H9 (cell line): ENCODE results near the gene PRKAG1. TPM values are rescaled to one million over a fixed set of nuclear protein-coding genes. Genes with fewer than 3 reads are reported as not detected.

Experiments used
- DNase-seq: peaks from one replicate; pipeline ENCODE4 v3.0.0-alpha.2; 2017
- H2AFZ ChIP-seq: one replicate; pipeline ENCODE4 v1.6.1; 2013; ENCODE audit warnings: mild to moderate bottlenecking, low read length, control low read depth, moderate library complexity
- H2AK5ac ChIP-seq: 2 replicates; pipeline ENCODE4 v1.6.1; 2013; ENCODE audit warnings: low read length, control low read depth, mixed read lengths; ENCODE audit not compliant: insufficient read length
- H2BK120ac ChIP-seq: one replicate; pipeline ENCODE4 v1.6.1; 2013; ENCODE audit warnings: low read depth, mild to moderate bottlenecking, low read length, control low read depth, inconsistent platforms; ENCODE audit not compliant: poor library complexity, severe bottlenecking
- H2BK12ac ChIP-seq: 2 replicates; pipeline ENCODE4 v1.6.1; 2013; ENCODE audit warnings: low read length, control low read depth, mixed read lengths, low read depth; ENCODE audit not compliant: insufficient read length
- H2BK15ac ChIP-seq: 2 replicates; pipeline ENCODE4 v1.6.1; 2013; ENCODE audit warnings: low read depth, low read length, control low read depth
- H2BK20ac ChIP-seq: one replicate; pipeline ENCODE4 v1.6.1; 2013; ENCODE audit warnings: low read depth, mild to moderate bottlenecking, low read length, control low read depth, inconsistent platforms; ENCODE audit not compliant: poor library complexity, severe bottlenecking
- H2BK5ac ChIP-seq: 2 replicates; pipeline ENCODE4 v1.6.1; 2013; ENCODE audit warnings: low read length, control low read depth, mixed read lengths; ENCODE audit not compliant: insufficient read length
- H3K14ac ChIP-seq: 2 replicates; pipeline ENCODE4 v1.6.1; 2013; ENCODE audit warnings: low read length, control low read depth; ENCODE audit not compliant: insufficient read depth
- H3K18ac ChIP-seq: 2 replicates; pipeline ENCODE4 v1.6.1; 2013; ENCODE audit warnings: low read depth, mild to moderate bottlenecking, mixed read lengths, low read length, control low read depth; ENCODE audit not compliant: insufficient read length
- H3K23ac ChIP-seq: 2 replicates; pipeline ENCODE4 v1.6.1; 2013; ENCODE audit warnings: low read length, control low read depth, mixed read lengths, low read depth; ENCODE audit not compliant: insufficient read length
- H3K23me2 ChIP-seq: 2 replicates; pipeline ENCODE4 v1.6.1; 2013; ENCODE audit warnings: low read depth, mild to moderate bottlenecking, mixed read lengths, low read length, control low read depth; ENCODE audit not compliant: insufficient read length, poor library complexity, severe bottlenecking
- H3K27ac ChIP-seq: 2 replicates; pipeline ENCODE4 v1.5.1; 2013; ENCODE audit warnings: low read length, control low read depth, mixed read lengths, low read depth; ENCODE audit not compliant: insufficient read length
- H3K27me3 ChIP-seq: 2 replicates; pipeline ENCODE4 v1.6.1; 2013; ENCODE audit warnings: low read length, control low read depth, inconsistent platforms; ENCODE audit not compliant: insufficient read depth
- H3K4ac ChIP-seq: 2 replicates; pipeline ENCODE4 v1.6.1; 2013; ENCODE audit warnings: low read depth, mild to moderate bottlenecking, control low read depth, inconsistent platforms, low read length, moderate library complexity
- H3K4me1 ChIP-seq: 2 replicates; pipeline ENCODE4 v1.6.1; 2013; ENCODE audit warnings: low read length, control low read depth, inconsistent platforms; ENCODE audit not compliant: insufficient read depth
- H3K4me2 ChIP-seq: 2 replicates; pipeline ENCODE4 v1.6.1; 2013; ENCODE audit warnings: low read length, control low read depth, mixed read lengths; ENCODE audit not compliant: insufficient read length, insufficient read depth
- H3K56ac ChIP-seq: 2 replicates; pipeline ENCODE4 v1.6.1; 2013; ENCODE audit warnings: low read depth, mild to moderate bottlenecking, mixed read lengths, low read length, control low read depth; ENCODE audit not compliant: insufficient read length
- H3K79me1 ChIP-seq: 2 replicates; pipeline ENCODE4 v1.6.1; 2013; ENCODE audit warnings: low read depth, mild to moderate bottlenecking, moderate library complexity, low read length, control low read depth, inconsistent platforms; ENCODE audit not compliant: insufficient read depth, poor library complexity, severe bottlenecking
- H3K79me2 ChIP-seq: 2 replicates; pipeline ENCODE4 v1.6.1; 2013; ENCODE audit warnings: low read length, control low read depth, inconsistent platforms; ENCODE audit not compliant: insufficient read depth
- H3K9ac ChIP-seq: 2 replicates; pipeline ENCODE4 v1.6.1; 2013; ENCODE audit warnings: low read length, control low read depth, mixed read lengths; ENCODE audit not compliant: insufficient read length; ENCODE audit errors: extremely low read depth
- H3K9me3 ChIP-seq: one replicate; pipeline ENCODE4 v1.6.1; 2013; ENCODE audit warnings: low read depth, low read length, inconsistent platforms; ENCODE audit not compliant: control insufficient read depth
- H3T11ph ChIP-seq: one replicate; pipeline ENCODE4 v1.6.1; 2013; ENCODE audit warnings: mild to moderate bottlenecking, low read length, control low read depth, inconsistent platforms
- H4K20me1 ChIP-seq: one replicate; pipeline ENCODE4 v1.6.1; 2013; ENCODE audit not compliant: control insufficient read depth, insufficient read length, insufficient read depth
- H4K5ac ChIP-seq: 2 replicates; pipeline ENCODE4 v1.6.1; 2013; ENCODE audit warnings: low read depth, mild to moderate bottlenecking, mixed read lengths, low read length, control low read depth; ENCODE audit not compliant: insufficient read length
- H4K8ac ChIP-seq: replicated peaks from 2 replicates; pipeline ENCODE4 v1.6.1; 2013; ENCODE audit warnings: low read length, control low read depth, mixed read lengths, low read depth; ENCODE audit not compliant: insufficient read length
- H4K91ac ChIP-seq: 2 replicates; pipeline ENCODE4 v1.6.1; 2013; ENCODE audit warnings: low read depth, mild to moderate bottlenecking, moderate library complexity, mixed read lengths, low read length, control low read depth; ENCODE audit not compliant: insufficient read length
- H3K27ac Mint-ChIP-seq, 3 experiments: 2 replicates in 2 of 3; 3 replicates in 1 of 3; pipeline ENCODE4 v1.8.0; 2020 to 2021; ENCODE audit warnings: mixed read lengths in 3 of 3, mild to moderate bottlenecking in 1 of 3, moderate library complexity in 1 of 3
- H3K27me3 Mint-ChIP-seq: 2 replicates; pipeline ENCODE4 v1.8.0; 2021; ENCODE audit warnings: low read depth, mild to moderate bottlenecking, moderate library complexity, mixed read lengths
- H3K36me3 Mint-ChIP-seq, 3 experiments: 2 replicates in 2 of 3; 3 replicates in 1 of 3; pipeline ENCODE4 v1.8.0; 2020 to 2021; ENCODE audit warnings: low read depth in 3 of 3, mixed read lengths in 3 of 3; ENCODE audit not compliant: insufficient read depth in 1 of 3
- H3K4me1 Mint-ChIP-seq, 2 experiments: 2 replicates each; pipeline ENCODE4 v1.8.0; 2020; ENCODE audit warnings: mixed read lengths in 2 of 2
- H3K4me3 Mint-ChIP-seq, 2 experiments: 2 replicates in 1 of 2; 3 replicates in 1 of 2; pipeline ENCODE4 v1.8.0; 2020 to 2021; ENCODE audit warnings: mild to moderate bottlenecking in 2 of 2, mixed read lengths in 2 of 2, moderate library complexity in 1 of 2
- H3K9me3 Mint-ChIP-seq, 2 experiments: 2 replicates in 1 of 2; 3 replicates in 1 of 2; pipeline ENCODE4 v1.8.0; 2020; ENCODE audit warnings: mild to moderate bottlenecking in 2 of 2, mixed read lengths in 2 of 2, moderate library complexity in 1 of 2
- WGBS: extraction: QIAGEN DNeasy Blood & Tissue Kit; methylation state at CpG from one replicate; pipeline ENCODE4 v1.1.7; 2013; ENCODE audit warnings: missing lambda C conversion rate, low lambda C conversion rate, mixed read lengths; ENCODE audit not compliant: insufficient read length; ENCODE audit errors: extremely low coverage; 5-methylcytosine and 5-hydroxymethylcytosine counted together
- total RNA-seq: library from RNA; stranded (reverse); gene quantifications from 2 replicates; pipeline ENCODE4 v1.2.1, GENCODE V29; 2021
- TF ChIP-seq, protein P1 (sequence below): fragments of 200-600 bp; sonication (generic); conservative IDR thresholded peaks from 3 replicates; pipeline ENCODE4 v1.8.0; 2021; ENCODE audit warnings: antibody characterized with exemption, mild to moderate bottlenecking

PRKAG1 gene
- total RNA-seq, 1 experiment from 2014 or later = 34.8 TPM

DNA sequence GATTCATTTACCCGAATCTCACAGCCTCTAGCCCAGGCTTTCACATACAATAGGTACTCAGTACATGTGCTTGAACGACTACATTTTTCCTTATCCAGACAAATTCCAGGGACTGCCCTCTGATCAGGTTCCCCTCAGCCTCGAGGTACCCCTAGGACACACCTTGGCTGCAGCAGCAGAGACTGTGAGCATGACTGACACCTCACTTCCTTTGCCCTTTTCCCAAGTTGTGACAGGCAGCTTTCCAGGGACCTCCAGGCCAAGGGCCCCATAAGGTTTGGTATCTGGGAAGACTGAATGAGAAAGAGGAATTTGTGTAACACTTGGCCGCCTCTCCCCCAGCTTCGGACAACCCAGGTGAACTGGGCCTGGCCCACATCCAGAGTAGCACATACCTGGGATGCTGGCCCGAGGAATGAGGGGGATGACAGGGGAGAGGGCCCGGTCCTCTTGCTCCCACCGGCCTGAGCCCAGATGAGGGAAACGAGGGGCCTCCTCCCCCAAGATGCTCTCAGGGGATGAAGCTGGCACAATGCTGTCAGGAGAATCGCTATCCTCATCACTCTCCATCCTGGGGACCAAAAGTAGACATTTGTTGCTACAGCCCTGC is 10.2 kb upstream of the PRKAG1 start:
- Histone ChIP-seq H3K14ac (no peak overlapping the region), H4K5ac (no peak overlapping the region), H2AFZ (no peak overlapping the region), H3K27me3 (no peaks in the 10 kb centered on the region; the same call in 1 of the 2 replicates), H2BK15ac (no peak overlapping the region), H3K4me2 (no peak overlapping the region), H2BK5ac (no peak overlapping the region), H3K56ac (no peak overlapping the region), H3K9me3 (no peaks in the 10 kb centered on the region), H2BK120ac (no peak overlapping the region), H3K9ac (no peak overlapping the region), H3K23me2 (no peaks in the 10 kb centered on the region), H3K79me1 (no peaks in the 10 kb centered on the region), H3K4ac (no peak overlapping the region), H4K20me1 (no peaks in the 10 kb centered on the region), H4K8ac (no peak overlapping the region), H3K18ac (no peak overlapping the region), H3K23ac (no peak overlapping the region), H3K79me2 (no peaks in the 10 kb centered on the region), H2BK20ac (no peak overlapping the region), H3K4me1 (no peaks in the 10 kb centered on the region), H4K91ac (no peak overlapping the region), H2AK5ac (no peak overlapping the region), H3T11ph (no peak overlapping the region), H3K27ac (no peak overlapping the region), H2BK12ac (no peak overlapping the region)
- TF ChIP-seq, protein P1, sequence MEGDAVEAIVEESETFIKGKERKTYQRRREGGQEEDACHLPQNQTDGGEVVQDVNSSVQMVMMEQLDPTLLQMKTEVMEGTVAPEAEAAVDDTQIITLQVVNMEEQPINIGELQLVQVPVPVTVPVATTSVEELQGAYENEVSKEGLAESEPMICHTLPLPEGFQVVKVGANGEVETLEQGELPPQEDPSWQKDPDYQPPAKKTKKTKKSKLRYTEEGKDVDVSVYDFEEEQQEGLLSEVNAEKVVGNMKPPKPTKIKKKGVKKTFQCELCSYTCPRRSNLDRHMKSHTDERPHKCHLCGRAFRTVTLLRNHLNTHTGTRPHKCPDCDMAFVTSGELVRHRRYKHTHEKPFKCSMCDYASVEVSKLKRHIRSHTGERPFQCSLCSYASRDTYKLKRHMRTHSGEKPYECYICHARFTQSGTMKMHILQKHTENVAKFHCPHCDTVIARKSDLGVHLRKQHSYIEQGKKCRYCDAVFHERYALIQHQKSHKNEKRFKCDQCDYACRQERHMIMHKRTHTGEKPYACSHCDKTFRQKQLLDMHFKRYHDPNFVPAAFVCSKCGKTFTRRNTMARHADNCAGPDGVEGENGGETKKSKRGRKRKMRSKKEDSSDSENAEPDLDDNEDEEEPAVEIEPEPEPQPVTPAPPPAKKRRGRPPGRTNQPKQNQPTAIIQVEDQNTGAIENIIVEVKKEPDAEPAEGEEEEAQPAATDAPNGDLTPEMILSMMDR = no peak
- Mint-ChIP-seq H3K27me3 (no peaks in the 10 kb centered on the region; the same call in 1 of the 2 replicates), H3K27ac (no peak overlapping the region), H3K4me3 (no peak overlapping the region), H3K9me3 (no peaks in the 10 kb centered on the region), H3K36me3 (peaks cover 47 to 92% (median 87%) of the 10 kb centered on the region in 3 experiments), H3K4me1 (no peaks in the 10 kb centered on the region)
- DNase-seq = no peak
- WGBS = no CpG with 5 or more reads among the region's 10 CpGs
